Skin of body (tissue), 2 donors: ENCODE data around the gene TTC31. TPM values are rescaled to one million over a fixed set of nuclear protein-coding genes. Genes with fewer than 3 reads are reported as not detected.
A peak's percentile ranks its signal among the peaks of the same experiment; 100 is the strongest.
"Not testable (repeated sequence)": the region's sequence is repeated elsewhere in the genome, so short reads cannot be mapped to it uniquely, and the experiment has no call there.

Source experiments
- DNase-seq: peaks from one replicate; lab custom pipeline; 2025; lab: John Stamatoyannopoulos, UW
- total RNA-seq: library from RNA; depleted of rRNA; stranded (reverse); fragments of >200 nt; gene quantifications from one replicate; pipeline ENCODE4 v1.2.3, GENCODE V29; 2014

Gene TTC31
- total RNA-seq, 1 donor from 2014 or later: 10.5 TPM

DNA sequence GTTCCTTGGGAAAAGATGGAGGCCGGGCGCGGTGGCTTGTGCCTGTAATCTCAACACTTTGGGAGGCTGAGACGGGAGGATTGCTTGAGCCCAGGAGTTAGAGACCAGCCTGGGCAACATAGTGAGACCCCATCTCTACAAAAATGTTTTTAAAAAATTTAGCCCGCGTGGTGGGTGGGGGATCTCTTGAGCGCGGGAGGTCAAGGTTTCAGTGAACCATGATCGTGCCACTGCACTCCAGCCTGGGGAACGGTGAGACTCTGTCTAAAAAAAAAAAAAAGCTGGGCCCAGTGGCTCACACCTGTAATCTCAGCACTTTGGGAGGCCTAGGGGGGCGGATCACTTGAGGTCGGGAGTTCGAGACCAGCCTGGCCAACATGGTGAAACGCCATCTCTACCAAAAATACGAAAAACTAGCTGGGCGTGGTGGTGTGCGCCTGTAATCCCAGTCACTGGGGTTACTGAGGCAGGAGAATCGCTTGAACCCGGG is 839 bp downstream of the TTC31 start:
- DNase-seq: not testable (repeated sequence)

DNA sequence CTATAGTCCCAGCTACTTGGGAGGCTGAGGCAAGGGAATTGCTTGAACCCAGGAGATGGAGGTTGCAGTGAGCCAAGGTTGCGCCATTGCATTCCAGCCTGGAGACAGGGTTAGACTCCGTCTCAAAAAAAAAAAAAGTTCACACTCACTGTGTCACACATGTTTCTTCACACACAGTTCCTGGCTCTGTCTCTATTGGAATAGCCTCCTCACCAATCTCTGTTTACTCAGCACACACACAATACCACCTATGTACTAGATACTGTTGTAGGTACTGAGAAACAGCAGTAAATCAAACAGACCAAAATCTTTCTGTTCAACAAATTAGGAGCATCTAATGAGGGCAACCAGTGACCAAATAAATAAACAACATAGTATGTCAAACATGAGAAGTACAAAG is 3.3 kb downstream of the TTC31 start:
- DNase-seq: no peak

DNA sequence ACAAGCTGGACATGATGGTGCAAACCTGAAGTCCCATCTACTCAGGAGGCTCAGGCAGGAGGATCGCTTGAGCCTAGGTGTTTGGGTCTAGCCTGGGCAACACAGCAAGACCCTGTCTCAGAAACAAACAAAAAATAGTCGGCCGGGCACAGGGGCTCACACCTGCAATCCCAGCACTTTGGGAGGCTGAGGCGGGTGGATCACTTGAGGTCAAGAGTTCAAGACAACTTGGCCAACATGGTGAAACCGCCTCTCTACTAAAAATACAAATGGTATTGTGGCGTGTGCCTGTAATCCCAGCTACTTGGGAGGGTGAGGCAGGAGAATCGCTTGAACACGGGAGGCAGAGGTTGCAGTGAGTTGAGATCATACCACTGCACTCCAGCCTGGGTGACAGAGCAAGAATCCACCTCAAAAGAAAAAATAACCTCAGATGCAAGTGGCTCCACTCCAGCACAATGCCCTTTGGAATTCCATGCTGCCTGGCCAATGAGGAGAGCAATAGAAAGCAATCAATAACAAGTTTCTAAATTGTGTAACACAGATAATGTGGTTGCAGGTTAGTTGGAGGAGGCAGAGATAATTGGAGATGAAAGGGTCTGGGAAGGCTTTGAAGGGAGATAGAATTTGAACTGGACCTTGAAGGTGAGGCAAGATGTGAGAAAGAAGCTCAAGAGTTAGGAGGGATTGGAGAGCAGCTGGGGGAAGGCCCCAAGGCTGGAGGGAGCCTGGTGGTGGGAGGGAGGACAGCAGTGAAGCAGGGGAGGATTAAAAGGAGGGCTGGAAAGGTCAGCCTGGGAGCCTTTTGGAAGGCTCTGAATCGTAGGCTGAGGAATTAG is 6.0 kb downstream of the TTC31 start:
- DNase-seq: no peak

DNA sequence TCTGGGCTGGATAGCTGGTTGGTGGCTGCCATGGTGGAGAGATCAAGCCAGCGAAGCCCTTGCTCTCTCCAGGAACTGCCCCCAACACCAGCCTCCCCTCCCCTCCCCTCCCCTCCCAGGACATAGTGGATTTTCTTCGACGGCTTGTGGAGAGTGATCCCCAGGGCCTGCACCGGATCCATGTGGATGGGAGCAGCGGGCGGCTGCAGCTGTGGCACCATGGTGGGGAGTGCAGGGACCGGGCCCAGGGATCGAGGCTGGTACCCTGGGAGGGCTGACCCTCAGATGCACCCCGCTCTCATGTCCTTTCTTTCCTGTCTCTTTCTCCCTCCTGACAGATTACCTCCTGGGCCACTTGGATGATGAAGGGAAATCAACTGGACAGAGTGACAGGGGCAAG is 7.0 kb downstream of the TTC31 start:
- DNase-seq: no peak

DNA sequence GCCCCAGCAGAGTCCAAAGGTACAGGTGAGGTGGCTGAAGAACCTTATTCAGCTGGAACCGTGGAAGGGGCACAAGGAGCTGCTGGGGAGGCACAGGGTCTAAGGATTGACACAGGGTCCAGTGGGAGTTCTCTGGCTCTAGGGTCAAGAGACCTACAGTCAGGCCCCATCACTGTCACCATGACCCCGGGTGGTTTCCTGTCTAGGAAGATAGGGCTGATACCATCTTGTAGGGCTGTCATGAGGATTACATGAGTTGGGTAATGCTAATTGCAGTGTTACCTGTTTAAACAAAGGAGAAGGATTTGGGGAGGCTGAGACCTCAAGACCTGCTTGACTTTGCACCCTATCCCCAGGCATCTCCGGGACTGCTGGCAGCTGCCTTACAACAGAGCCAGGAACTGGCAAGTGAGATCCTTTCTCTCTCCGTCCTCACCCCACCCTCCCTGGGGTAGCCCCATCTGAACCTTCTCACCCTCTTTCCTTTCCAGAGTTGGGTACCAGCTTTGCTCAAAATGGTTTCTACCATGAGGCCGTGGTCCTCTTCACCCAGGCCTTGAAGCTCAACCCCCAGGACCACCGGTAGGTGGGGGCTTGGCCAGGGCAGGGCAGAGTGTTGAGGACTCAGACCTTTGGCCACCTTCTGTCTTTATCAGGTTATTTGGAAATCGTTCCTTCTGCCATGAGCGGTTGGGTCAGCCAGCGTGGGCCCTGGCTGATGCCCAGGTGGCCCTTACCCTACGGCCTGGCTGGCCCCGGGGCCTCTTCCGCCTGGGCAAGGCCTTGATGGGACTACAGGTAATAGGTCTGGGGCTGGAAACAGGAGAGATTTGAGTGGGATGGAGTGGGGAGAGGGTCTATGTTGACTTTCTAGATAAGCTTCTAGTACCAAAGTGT is 9.0 kb downstream of the TTC31 start:
- no peak for DNase-seq

DNA sequence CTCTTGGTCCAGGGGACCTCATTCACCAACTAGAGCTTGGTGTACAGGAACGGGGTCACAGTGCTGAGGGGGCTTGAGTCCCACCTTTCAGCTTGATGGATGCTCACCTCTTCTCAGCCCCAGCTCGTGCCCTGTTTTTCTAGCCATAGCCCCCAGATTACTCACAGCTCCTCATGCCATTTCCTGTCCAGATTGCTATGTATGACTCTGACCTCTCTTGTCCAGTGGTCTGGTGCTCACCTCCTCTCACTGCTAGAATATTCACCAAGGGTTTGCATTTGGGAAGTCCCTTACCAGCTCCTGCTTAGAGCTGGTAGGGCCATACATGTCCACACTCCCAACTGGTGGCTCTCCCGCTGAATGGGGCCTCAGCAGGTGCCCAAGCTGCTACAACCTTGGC is 10.7 kb downstream of the TTC31 start:
- no peak for DNase-seq

DNA sequence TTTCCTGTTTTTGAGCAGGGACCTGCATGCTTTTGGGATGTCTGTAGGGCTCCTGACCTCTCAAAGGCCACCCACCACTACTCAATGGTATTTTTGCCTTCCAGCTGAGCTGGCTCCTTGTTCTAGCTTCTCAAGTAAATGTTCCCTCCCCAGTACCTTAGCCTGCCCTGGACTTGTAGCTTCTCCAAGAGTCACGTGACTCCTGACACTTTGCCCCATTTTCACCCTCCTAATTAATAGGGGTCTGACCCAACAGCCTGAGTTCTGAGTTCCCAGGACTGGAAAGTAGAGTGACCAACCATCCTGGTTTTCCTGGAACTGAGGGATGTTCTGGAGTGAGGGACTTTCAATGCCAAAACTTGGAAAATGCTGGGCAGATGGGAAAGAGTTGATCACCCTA is 12.6 kb downstream of the TTC31 start:
- DNase-seq: no peak

DNA sequence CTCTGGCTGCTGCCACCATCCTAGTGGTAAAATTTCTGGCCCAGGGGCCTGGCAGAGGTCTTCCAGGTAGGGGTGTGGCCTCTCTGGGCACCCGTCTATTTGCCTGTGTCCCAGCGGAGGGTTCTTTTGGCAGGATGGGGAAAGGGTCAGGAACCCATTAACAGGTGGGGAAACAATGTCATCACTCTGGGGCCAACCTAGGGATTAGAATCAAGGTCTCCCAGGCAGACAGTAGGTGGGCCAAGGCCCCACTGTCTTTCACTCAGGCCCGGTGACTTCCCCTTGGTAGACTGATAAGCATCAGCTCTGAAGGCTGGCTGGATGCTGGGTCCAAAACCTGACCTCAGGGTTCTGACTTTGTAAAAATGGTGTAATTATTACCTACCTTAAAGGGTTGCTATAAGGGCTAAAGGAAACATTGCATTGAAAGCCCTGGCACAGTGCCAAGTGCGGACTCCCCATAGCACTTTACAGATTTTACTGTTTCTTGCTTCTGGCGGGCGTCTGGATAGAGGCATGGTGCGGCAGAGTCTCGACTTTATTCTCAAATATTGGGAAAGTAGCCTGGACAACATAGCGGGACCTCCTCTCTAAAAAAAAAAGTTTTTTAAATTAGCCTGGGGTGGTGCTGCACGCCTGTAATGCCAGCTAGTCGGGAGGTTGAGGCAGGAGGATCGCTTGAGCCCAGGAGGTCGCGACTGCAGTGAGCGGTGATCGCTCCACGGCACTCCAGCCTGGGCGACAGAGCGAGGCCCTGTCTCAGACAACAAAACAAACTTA is 14.3 kb downstream of the TTC31 start:
- no peak for DNase-seq

DNA sequence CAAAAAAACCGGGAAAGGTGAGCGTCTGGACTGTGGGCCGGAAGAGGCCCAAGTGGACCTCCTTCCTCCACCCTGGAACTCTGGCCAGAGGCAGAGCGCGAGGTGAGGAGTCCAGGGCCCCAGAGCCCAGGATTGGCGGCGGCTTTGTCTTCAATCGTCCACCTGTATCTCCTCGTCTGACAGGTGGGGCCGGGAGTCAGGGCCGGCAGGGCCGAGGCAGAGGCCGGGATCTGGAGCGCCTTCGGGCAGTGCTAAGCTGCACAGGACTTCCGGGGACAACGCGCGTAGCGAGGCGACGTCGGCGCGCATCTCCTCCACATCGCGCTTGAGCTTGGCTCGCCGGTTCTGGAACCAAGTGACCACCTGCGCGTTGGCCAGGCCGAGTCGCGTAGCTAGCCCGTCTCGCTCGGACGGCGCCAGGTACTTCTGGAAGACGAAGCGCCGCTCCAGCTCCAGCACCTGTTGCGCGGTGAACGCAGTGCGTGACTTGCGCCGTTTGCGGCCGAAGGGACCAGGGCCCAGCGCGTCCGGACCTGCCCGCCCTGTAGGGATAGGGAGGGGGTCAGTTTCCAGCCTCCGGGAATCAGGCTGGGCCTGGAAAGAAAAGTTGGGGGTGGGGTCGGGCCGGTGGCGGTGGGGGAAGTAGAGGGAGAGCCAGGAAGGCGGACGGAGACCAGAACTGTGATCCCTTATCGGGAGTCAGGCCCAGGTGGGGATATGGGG is 15.1 kb downstream of the TTC31 start:
- no peak for DNase-seq

DNA sequence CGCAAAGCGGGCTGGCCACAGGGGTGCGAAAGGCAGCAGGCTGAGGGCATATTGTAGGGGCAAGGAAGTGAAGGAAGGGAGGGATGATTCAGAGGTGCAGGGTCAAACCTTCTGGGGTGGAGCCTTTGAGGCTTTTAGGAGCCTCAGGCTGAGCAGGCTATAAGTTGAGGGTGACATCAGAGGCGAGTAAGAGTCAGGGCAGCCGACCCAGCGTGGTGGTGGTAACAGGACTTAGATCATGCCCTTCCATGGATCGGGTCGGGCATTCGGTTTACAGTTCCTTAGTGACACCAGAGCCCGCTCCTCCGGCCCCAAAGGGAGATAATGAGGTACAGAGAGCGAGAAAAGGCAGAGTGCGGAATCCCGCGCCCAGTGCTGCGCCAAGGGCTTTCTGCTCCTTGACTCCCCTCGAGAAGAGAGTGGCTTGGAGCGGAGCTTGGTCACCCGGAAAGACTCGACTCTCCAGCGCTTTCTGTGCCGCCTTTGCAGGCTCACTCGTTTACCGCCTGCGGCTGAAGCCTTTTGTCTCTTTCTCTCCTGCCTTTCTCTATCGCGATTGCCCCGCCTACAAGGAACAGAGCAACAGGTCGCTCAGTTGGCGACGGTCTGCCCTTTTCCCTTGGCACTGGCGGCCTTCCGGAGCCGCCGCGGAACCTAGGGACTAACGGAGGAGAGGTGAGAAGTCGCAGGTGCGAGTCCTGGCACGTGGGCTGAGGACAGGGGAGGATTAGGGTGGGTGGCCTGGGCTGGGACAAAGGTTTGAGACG is 15.8 kb downstream of the TTC31 start:
- DNase-seq: no peak

DNA sequence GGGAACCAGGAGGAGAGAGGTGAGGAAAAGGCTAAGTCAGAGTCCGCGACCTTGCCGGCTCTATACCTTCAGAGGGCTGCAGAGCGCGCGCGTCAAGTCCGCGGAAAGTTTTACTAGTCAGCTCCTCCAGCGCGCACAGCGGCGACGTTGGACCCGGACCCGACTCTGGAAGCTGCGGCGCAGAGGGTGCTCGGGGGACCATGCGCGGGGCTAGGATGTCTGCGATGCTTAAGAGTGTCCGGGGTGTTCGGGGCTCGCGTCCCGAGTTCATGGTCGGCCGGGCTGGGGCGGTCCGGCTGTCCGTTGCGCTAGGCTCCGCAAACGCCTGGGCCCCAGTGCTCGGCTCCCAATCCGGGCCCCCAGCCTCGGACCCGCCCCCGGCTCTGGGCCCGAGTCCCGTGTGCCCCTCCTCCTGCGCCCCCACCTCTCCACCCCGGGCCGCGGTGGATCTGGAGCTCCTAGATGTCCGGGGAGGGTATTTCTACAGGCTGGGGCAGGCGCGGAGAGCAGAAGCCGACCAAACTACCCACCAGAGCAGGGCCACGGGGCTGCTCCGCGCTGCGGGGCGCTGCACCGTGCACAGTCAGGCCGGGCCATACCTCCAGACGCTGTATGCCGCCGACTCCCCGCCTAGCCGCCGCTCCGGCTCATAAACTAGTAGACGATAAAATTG is 16.5 kb downstream of the TTC31 start, which contains the start of gene LBX2:
LBX2 (minus strand) TSS at position 337 of the 673 bp plus-strand sequence; CDS start at position 271, 66 bp downstream.
- no peak for DNase-seq

DNA sequence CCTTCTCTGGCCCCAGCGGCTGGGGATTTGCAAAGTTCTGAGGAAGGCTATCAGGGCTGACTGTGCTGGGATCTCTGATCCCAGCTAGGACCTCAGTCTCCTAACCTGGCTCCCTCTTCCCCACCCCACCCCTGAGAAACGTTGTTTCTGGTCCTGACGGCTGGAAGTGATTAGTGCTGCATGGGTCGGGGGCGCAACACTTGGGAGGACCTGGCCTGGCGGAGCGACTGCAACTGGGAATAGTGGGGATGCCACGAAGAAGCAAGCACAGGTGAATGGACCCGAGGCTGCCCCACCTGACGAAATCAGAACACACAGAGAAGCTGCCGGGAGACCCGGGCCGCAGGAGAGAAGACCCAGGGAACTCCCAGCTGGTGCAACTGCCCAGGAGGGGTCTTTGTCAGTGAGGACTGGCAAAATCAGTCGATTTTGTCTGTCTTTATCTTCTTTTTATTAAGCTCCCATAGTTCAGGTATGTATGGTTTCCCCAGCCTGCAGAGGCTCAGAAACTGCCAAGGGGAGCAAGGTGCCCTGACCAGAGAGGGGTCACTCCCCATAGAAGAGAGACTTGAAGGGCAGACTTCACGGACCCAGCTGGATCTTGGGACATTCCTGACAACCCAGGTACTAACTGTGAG is 17.2 kb downstream of the TTC31 start:
- no peak for DNase-seq

DNA sequence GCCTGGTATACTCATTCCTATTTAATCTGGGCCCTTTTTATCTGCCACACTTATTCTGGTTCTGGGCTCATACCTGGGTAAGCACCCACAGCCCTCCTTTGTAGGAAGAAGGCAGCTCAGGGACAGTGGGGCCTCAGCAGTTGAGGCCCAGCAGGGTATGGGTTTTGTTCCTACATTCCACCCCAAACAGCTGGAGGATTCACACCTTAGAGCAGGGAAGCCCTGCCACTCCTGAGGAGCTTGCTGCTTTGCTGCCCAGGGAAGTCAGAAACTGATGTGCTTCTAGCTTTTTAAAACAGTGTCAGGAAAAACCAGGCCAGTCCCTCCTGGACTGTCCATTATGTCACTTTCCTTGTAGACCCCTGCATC is 17.7 kb downstream of the TTC31 start:
- no peak for DNase-seq

DNA sequence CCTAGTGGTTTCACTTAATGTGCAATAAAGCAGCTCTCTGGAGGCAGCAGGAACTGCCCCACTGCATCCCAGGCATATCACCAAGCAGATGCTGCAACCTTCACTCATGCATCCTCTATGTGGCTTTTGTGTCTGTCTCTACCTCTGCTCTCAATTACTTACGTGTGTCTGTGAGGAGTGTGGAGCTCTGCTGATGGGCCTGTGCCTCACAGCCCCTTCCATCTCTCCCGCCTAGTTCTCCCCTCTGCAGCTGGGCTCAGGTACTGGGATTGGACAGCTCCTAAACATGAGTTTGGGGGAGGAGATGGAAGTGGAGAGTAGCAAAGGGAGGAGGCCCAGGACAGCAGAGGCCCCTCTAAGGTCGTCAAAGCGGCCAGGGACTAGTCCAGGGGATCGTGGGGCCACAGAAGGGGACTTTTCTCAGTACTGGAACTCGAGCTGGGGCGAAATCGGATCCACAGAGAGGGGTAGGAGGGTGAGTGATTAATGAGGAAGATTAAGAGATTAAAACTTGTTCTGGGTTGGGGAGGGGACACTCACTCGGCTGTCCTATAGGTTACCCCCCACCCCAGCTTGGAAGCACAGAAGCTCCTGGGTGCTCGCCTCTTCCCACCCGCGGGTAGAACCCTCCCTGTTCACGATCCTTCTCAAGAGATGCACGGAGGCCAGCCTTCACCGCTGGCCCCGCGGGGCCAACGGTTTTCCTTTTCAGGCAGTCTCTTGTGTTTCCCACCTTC is 18.6 kb downstream of the TTC31 start:
- DNase-seq: no peak

DNA sequence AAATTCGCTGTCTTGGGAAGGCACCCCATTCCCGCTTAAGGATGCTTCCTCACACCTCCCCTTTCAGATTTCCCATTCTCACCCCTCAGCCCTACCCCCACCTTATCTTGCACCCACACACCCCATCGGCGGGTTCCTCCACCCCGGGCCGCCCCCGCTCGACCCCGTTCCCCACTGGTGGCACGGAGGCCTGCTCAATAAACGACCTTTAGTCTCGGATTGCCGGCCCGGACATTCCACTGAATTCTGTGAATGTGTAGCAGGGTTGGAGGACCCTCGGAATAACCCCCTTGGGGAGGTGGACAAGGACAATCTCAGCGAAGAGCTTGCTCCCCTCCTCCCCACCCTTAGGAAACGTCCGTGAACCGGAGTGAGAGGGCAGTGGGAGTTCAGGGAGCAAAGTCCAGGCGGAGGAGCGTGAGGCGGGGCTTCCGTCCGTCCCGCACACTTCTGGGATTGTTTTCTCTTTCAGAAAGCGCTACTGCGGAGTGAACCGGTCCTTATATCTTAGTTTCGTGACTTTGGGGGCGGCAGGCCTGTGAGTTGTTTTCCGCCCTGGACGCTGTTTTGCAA is 19.4 kb downstream of the TTC31 start:
- DNase-seq: no peak

DNA sequence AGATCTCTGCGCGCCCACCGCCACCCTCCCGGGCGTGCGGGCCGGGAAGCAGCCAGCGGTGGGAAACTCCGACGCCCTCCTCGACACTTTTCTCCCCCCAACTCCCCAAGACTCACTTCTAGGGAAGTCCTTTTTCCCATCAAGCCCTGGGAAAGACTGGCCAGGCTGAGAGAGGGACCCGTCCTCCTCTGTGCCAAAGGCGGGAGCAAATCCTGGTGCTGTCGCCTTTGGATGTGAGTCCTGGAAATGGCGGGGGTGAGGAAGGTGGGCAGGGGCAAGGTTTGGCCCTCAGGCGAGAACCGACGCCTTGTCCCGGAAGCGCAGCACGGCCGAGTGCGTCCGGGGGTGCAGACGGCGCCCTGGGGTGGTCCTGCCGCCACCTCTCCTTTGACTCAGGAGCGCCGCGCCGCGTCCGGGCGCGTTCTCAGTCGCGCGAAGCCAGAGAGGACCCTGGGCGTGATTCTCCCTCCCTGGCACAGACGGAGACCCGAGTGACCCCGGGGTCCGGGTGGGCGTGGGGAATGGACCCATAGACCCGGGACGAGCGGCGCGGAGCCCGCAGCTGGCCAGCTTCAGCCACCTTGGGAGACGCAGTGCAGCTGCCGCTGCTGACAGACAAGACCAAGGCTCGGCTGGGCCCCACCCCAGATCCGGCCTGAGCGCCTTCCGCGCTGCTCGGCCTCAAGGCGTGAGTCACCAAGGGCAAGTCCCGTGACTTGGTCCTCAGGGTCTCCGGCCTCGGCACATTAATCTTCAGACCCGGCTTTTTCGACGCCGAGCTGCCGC is 20.0 kb downstream of the TTC31 start:
- peak; percentile 21 for DNase-seq
